Osteocyte (in vitro differentiated cells): ENCODE data around the gene EGF. TPM values are rescaled to one million over a fixed set of nuclear protein-coding genes. Genes with fewer than 3 reads are reported as not detected.

ENCODE experiments used
- DNase-seq: peaks from one replicate; pipeline ENCODE4 v3.0.0; 2021; ENCODE audit warnings: mixed read lengths; ENCODE audit not compliant: unreplicated experiment; ENCODE audit errors: extremely low spot score
- H3K27ac Mint-ChIP-seq: one replicate; pipeline ENCODE4 v1.8.0; 2021; ENCODE audit warnings: mild to moderate bottlenecking, mixed read lengths; ENCODE audit not compliant: unreplicated experiment
- H3K27me3 Mint-ChIP-seq: one replicate; pipeline ENCODE4 v1.8.0; 2021; ENCODE audit warnings: mixed read lengths; ENCODE audit not compliant: unreplicated experiment
- H3K36me3 Mint-ChIP-seq: one replicate; pipeline ENCODE4 v1.8.0; 2021; ENCODE audit warnings: mixed read lengths; ENCODE audit not compliant: unreplicated experiment
- H3K4me1 Mint-ChIP-seq: one replicate; pipeline ENCODE4 v1.8.0; 2021; ENCODE audit warnings: mixed read lengths; ENCODE audit not compliant: unreplicated experiment
- H3K4me3 Mint-ChIP-seq: one replicate; pipeline ENCODE4 v1.8.0; 2021; ENCODE audit warnings: mild to moderate bottlenecking, moderate library complexity, mixed read lengths; ENCODE audit not compliant: unreplicated experiment
- H3K9me3 Mint-ChIP-seq: one replicate; pipeline ENCODE4 v1.8.0; 2021; ENCODE audit warnings: mixed read lengths; ENCODE audit not compliant: unreplicated experiment
- CTCF ChIP-seq: fragments of 200-600 bp; sonication (generic); IDR thresholded peaks from 2 replicates; pipeline ENCODE4 v1.5.0; 2021; ENCODE audit warnings: antibody characterized with exemption, mild to moderate bottlenecking, moderate library complexity
- total RNA-seq: library from RNA; stranded (reverse); gene quantifications from 2 replicates; pipeline ENCODE4 v1.2.1, GENCODE V29; 2021

Gene EGF
- total RNA-seq, 1 donor from 2014 or later, result not detected

DNA sequence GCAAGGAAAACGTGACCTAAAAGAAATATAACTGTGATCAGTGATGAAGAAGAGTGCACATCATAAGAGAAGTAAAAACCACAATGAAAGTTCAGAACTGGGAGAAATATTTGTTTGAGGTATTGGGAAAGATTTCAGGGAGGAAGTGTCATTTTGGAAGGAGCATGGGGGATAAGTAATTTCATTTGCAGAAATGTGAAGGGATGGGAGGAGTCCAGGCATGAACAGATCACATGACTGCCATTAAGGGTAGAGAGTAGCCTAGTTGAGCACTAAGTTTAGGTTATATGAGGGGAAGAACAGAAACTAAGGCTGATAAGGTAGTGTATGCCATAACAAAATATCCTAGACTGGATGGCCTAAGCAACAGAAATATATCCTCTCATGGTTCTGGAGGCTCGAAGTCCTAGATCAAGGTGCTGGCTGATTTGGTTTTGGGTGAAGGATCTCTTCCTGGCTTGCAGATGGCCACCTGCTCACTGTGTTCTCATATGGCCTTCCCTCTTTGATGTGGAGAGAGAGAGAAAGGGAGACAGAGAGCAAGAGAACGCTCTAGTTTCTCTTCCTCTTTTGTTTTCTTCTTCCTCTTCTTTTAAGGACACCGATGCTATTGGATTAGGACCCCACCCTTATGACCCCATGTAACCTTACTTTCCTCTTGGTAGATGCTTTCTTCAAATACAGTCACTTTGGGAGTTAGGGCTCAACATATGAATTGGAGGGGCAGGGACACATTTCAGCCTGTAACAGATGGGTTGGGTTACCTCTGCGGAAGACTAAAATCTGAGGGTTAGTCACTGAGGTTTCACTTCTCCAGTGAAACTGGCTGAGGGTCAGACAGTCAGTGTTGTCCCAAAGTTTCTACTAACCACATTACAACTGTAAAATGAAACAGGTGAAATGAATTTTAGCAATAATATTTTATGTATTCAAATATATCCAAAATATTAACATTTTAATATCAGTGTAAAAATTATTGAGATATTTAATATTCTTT, 77.9 kb downstream of the EGF start:
- Mint-ChIP-seq H3K9me3 (no peaks in the 10 kb centered on the region), H3K4me1 (no peaks in the 10 kb centered on the region), H3K4me3 (no peak overlapping the region), H3K36me3 (no peaks in the 10 kb centered on the region), H3K27ac (no peak overlapping the region), H3K27me3 (peaks cover 17% of the 10 kb centered on the region)
- DNase-seq, result no peak
- TF ChIP-seq CTCF, result no peak

DNA sequence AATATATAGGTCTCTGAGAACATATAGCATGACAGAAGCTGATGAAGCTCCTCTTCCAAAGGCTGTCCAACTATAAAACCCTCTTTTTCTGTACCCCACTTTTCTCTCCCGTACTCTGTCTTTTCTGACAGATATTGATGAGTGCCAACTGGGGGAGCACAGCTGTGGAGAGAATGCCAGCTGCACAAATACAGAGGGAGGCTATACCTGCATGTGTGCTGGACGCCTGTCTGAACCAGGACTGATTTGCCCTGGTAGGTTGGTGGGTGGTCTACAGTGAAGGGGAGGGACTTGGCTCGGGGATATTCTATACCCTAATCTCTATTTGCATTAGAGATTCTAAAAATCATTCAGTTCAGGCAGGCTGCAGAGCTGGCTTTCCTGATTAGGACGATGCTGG, 80.4 kb downstream of the EGF start:
- H3K4me1 Mint-ChIP-seq, result no peaks in the 10 kb centered on the region
- no peak for TF ChIP-seq CTCF
- H3K27ac Mint-ChIP-seq, result no peak overlapping the region
- H3K27me3 Mint-ChIP-seq, result peaks cover 25% of the 10 kb centered on the region
- DNase-seq, result no peak
- H3K4me3 Mint-ChIP-seq, result no peak overlapping the region
- no peaks in the 10 kb centered on the region for H3K36me3 Mint-ChIP-seq
- no peaks in the 10 kb centered on the region for H3K9me3 Mint-ChIP-seq

DNA sequence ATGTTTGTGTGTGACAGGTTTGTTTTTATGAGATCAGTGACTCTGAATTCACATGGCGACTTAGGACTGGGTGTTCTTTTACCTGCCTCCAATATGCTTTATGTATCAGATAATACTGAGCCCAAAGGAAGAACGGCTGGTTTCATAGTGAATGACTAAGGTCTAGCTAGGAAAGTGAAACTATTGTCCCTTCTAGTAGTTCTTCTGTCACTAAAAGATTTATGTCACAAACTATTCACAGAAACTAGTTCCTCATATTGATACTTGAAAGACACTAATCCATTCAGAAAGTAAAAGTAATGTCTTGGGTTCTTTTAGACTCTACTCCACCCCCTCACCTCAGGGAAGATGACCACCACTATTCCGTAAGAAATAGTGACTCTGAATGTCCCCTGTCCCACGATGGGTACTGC, 81.7 kb downstream of the EGF start:
- Mint-ChIP-seq H3K27me3 (peaks cover 25% of the 10 kb centered on the region), H3K27ac (no peak overlapping the region), H3K4me3 (no peak overlapping the region), H3K36me3 (no peaks in the 10 kb centered on the region), H3K9me3 (no peaks in the 10 kb centered on the region), H3K4me1 (no peaks in the 10 kb centered on the region)
- TF ChIP-seq CTCF, result no peak
- DNase-seq, result no peak

DNA sequence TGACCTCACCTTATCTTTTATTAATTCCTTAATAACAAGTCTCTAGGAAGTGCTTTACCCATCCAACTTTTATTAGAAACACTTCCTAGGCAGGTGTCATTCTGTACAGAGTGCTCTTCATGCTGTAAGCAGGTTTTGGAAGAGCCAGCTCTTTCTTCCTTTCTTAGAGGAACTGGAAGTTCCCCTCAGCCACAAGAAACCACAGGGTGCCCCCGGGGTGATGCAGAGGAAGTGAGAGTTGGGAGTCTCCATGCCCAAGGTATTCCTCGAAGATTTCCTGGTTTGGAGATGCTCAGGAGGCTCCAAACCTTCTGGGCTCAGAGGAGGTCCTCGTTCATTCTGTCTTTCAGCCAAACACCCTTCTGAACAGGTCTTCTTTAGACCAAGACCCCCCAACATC, 83.8 kb downstream of the EGF start:
- DNase-seq, result no peak
- TF ChIP-seq CTCF, result no peak
- Mint-ChIP-seq H3K4me3 (no peak overlapping the region), H3K27me3 (peaks cover 25% of the 10 kb centered on the region), H3K36me3 (no peaks in the 10 kb centered on the region), H3K9me3 (no peaks in the 10 kb centered on the region), H3K4me1 (no peaks in the 10 kb centered on the region), H3K27ac (no peak overlapping the region)

DNA sequence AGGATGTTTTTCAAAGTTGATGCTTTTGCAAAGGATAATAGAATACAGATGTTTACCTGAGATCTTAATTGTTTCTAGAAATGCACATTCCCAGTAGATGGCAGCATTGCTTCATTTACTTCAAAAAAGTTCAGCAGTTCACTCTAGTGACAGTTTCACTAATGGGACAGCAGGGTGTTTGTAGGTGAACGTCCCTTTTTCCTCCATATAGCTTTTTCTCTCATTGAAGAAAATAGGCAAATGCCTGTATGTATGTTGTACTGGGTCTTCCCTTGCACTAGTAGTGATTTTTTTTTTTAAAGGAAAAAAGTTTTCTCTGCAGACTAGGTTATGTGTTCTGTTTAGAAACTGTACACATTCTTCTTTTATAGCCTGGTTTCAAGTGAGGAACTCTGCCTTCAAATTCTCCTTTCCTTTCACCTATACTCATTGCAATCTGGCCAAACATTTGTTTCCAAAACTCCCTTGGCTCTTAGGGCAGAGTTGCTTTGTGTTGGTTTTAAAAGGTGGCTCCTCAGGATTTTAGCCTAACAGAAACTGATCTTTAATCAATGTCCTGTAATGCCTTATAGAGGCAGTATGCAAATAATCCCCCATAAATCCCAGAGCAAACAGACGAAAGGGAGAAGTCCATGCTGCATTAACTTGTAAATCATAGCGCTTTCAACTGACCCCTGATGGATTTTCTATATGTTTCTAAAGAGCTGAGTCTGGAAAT, 86.3 kb downstream of the EGF start:
- peak; percentile 77 for TF ChIP-seq CTCF
- Mint-ChIP-seq H3K36me3 (no peaks in the 10 kb centered on the region), H3K27me3 (peaks cover 25% of the 10 kb centered on the region), H3K4me3 (no peak overlapping the region), H3K4me1 (no peaks in the 10 kb centered on the region), H3K9me3 (no peaks in the 10 kb centered on the region), H3K27ac (no peak overlapping the region)
- DNase-seq, result no peak
